Endothelial cell of umbilical vein (primary cell): ENCODE data around the gene BET1L. TPM values are rescaled to one million over a fixed set of nuclear protein-coding genes. Genes with fewer than 3 reads are reported as not detected.

Source experiments
- BruUV-seq: library from RNA; stranded (reverse); fragments of 400-500 nt; replicated peaks from 2 replicates; lab custom pipeline; 2021; lab: Mats Ljungman, UMichigan
- CTCF ChIA-PET: fragments of 300-600, 350-600 bp; sonication (Branson Sonifier 250); formaldehyde crosslinking; loops from one replicate; lab custom pipeline; 2021; ENCODE audit warnings: antibody characterized with exemption, inconsistent platforms; lab: Charles Lee
- POLR2A ChIA-PET: fragments of 300-600, 350-600 bp; sonication (Branson Sonifier 250); formaldehyde crosslinking; loops from one replicate; lab custom pipeline; 2021; ENCODE audit warnings: antibody characterized with exemption, inconsistent platforms; lab: Charles Lee
- DNase-seq: peaks from one replicate; pipeline ENCODE4 v3.0.0-alpha.2; 2011; ENCODE audit warnings: low read depth, low spot score
- FAIRE-seq: peaks from 2 replicates; lab custom pipeline; 2011; peaks lifted over from hg19 to GRCh38; lab: Jason Lieb, UNC
- H2AFZ ChIP-seq: 2 replicates; pipeline ENCODE4 v1.6.0; 2012; ENCODE audit warnings: low read depth, low read length, control low read depth, inconsistent platforms
- H3K27ac ChIP-seq: 2 replicates; pipeline ENCODE4 v1.5.1; 2011; ENCODE audit warnings: low read depth, mild to moderate bottlenecking, control low read depth, low read length, moderate library complexity; ENCODE audit not compliant: insufficient read depth
- H3K27me3 ChIP-seq, 2 experiments: 2 replicates each; pipeline versions ENCODE4 v1.6.0 to v1.6.1; 2011; ENCODE audit warnings: low read length in 2 of 2, mixed read lengths in 1 of 2; ENCODE audit not compliant: control insufficient read depth in 2 of 2, insufficient read depth in 2 of 2
- H3K36me3 ChIP-seq, 2 experiments: 2 replicates in 1 of 2; 3 replicates in 1 of 2; pipeline ENCODE4 v1.5.1; 2011; ENCODE audit warnings: low read length in 2 of 2, mild to moderate bottlenecking in 1 of 2, moderate library complexity in 1 of 2; ENCODE audit not compliant: control insufficient read depth in 2 of 2, insufficient read depth in 2 of 2; ENCODE audit errors: extremely low read depth in 1 of 2
- H3K4me1 ChIP-seq: 3 replicates; pipeline ENCODE4 v1.5.1; 2011; ENCODE audit warnings: mild to moderate bottlenecking, low read length; ENCODE audit not compliant: control insufficient read depth, insufficient read depth; ENCODE audit errors: extremely low read depth
- H3K4me2 ChIP-seq: 2 replicates; pipeline ENCODE4 v1.6.1; 2011; ENCODE audit warnings: low read length, control low read depth, mixed read lengths; ENCODE audit not compliant: insufficient read depth
- H3K4me3 ChIP-seq, 3 experiments: fragments of 200-600 bp in 1 of 3; sonication (generic), shearing (Covaris generic) in 1 of 3; replicated peaks in 1 of 3; 2 replicates each; pipeline ENCODE4 v1.5.1; 2011 to 2016; ENCODE audit warnings: control low read depth in 3 of 3, low read length in 3 of 3, mild to moderate bottlenecking in 2 of 3, inconsistent platforms in 1 of 3, low read depth in 1 of 3, moderate library complexity in 1 of 3; ENCODE audit not compliant: insufficient read depth in 1 of 3
- H3K79me2 ChIP-seq: 2 replicates; pipeline ENCODE4 v1.6.0; 2012; ENCODE audit warnings: low read length, inconsistent platforms; ENCODE audit not compliant: control insufficient read depth, insufficient read depth
- H3K9ac ChIP-seq: replicated peaks from 2 replicates; pipeline ENCODE3; 2011; ENCODE audit warnings: low read length, control low read depth; ENCODE audit not compliant: insufficient read depth; ENCODE audit errors: extremely low read depth
- H3K9me1 ChIP-seq: replicated peaks from 3 replicates; pipeline ENCODE4 v1.6.0; 2011; ENCODE audit warnings: mild to moderate bottlenecking, low read length; ENCODE audit not compliant: control insufficient read depth, insufficient read depth; ENCODE audit errors: extremely low read depth
- H3K9me3 ChIP-seq: replicated peaks from 2 replicates; pipeline ENCODE4 v1.5.1; 2012; ENCODE audit warnings: low read length, inconsistent platforms; ENCODE audit not compliant: control insufficient read depth, insufficient read depth
- H4K20me1 ChIP-seq: replicated peaks from 2 replicates; pipeline ENCODE3; 2011; ENCODE audit warnings: mild to moderate bottlenecking, low read length; ENCODE audit not compliant: control insufficient read depth, insufficient read depth; ENCODE audit errors: extremely low read depth
- CTCF ChIP-seq, 2 donors: IDR thresholded peaks; 1 replicate in 1 of 2; 2 replicates in 1 of 2; pipeline ENCODE4 v1.5.1; 2011; ENCODE audit warnings: low read length in 2 of 2, mild to moderate bottlenecking in 2 of 2, moderate library complexity in 2 of 2, control low read depth in 1 of 2, inconsistent platforms in 1 of 2, low read depth in 1 of 2; ENCODE audit not compliant: insufficient read depth in 1 of 2; ENCODE audit errors: extremely low read depth in 1 of 2
- FOS ChIP-seq: IDR thresholded peaks from 2 replicates; pipeline ENCODE4 v1.6.1; 2011; ENCODE audit warnings: mild to moderate bottlenecking, low read length, moderate library complexity, borderline replicate concordance; ENCODE audit not compliant: insufficient read depth
- GATA2 ChIP-seq: IDR thresholded peaks from 2 replicates; pipeline ENCODE4 v1.7.0; 2011; ENCODE audit warnings: low read depth, mild to moderate bottlenecking, moderate library complexity, mixed read lengths, low read length; ENCODE audit not compliant: insufficient read length, insufficient read depth
- MAX ChIP-seq: IDR thresholded peaks from 2 replicates; pipeline ENCODE4 v1.6.1; 2011; ENCODE audit not compliant: insufficient read depth, insufficient read length
- POLR2A ChIP-seq: IDR thresholded peaks from 2 replicates; pipeline ENCODE4 v1.6.1; 2012; ENCODE audit warnings: low read depth, mild to moderate bottlenecking, control low read depth, low read length
- dilution Hi-C: fragments of 300-500 bp; cut with MboI; formaldehyde crosslinking; loops from one replicate; pipeline ENCODE4 v1.15.0; 2019; ENCODE audit warnings: low sequenced_read_pairs; ENCODE audit not compliant: extremely low pct_ligation_motif_present
- intact Hi-C: fragments of 100-400 bp; cut with micrococcal nuclease; formaldehyde crosslinking; loops from one replicate; pipeline ENCODE4 v1.10.0; 2022
- polyA plus RNA-seq, 4 experiments: library from polyadenylated mRNA; depleted of rRNA in 3 of 4; stranded (reverse) in 3 of 4; unstranded in 1 of 4; fragments of >200 nt; gene quantifications; 2 replicates each; pipeline versions ENCODE4 v1.2.1 to v1.2.3, GENCODE V29; 2011 to 2012; ENCODE audit warnings: missing spikeins in 1 of 4
- total RNA-seq: library from RNA; stranded (reverse); gene quantifications from 2 replicates; pipeline ENCODE4 v1.2.3, GENCODE V29; 2021

The BET1L gene
- total and polyA plus RNA-seq, 2 donors (not counting 3 experiments of a cell fraction or from before 2014, with no cell fraction given): 31.0 to 80.0 TPM

DNA sequence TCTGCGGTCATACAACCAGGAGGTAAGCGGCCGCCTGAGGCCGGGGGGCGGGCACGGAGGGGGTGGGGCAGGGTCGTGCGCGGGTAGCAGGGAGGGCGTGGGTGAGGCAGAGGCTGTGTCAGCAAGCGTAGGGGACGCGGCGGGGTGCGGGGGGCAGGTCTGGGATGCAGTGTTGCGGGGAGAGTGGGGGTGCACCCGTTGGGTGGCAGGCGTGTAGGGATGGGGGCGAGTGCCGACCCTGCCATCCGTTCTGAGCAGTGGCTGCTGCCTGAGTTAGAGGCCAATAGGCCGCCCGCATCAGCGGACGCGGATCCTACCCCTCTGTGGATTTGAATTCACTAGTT, 1.7 kb upstream of the BET1L start:
- Histone ChIP-seq H3K9ac (peak overlapping the region; percentile 96), H3K79me2 (peaks cover 50% of the 10 kb centered on the region), H3K9me1 (no peaks in the 10 kb centered on the region), H3K27me3 (no peaks in the 10 kb centered on the region), H3K9me3 (no peaks in the 10 kb centered on the region), H3K4me3 (peak overlapping the region; percentile 43 to 92 (median 74)), H3K36me3 (peaks cover 19 to 43% of the 10 kb centered on the region in 2 experiments), H2AFZ (peak overlapping the region; percentile 22), H3K4me1 (peaks cover 23% of the 10 kb centered on the region), H4K20me1 (no peaks in the 10 kb centered on the region), H3K4me2 (peak overlapping the region; percentile 75), H3K27ac (peak overlapping the region; percentile 29)
- POLR2A ChIA-PET: interaction anchor here (0.6 kb wide), 1 partner anchor 150 kb away, joined by 4 read pairs; no protein-coding TSS in a partner anchor
- dilution Hi-C loops: no loop called here
- intact Hi-C loops: loop anchor here (5.0 kb wide), 2 partner anchors 98 to 148 kb away; partner anchors contain the start of gene IFITM2
- no peak for FAIRE-seq
- DNase-seq: peak; percentile 9
- BruUV-seq: no TSS peak
- CTCF ChIA-PET: interaction anchor here (0.9 to 1.5 kb wide), 4 partner anchors 14 to 42 kb away, joined by 3 to 5 read pairs (median 3); partner anchors contain the start of gene PSMD13
- TF ChIP-seq GATA2 (no peak), CTCF (IDR thresholded peaks at IDR 0.05; ENCODE audit: extremely low read depth in 1 of 2, insufficient read depth in 1 of 2, low read depth in 1 of 2, low read length in 2 of 2) (no peak), FOS (no peak), POLR2A (no peak), MAX (no peak)
